Measurements from ENCODE around the gene UPF1. TPM values are rescaled to one million over a fixed set of nuclear protein-coding genes. Genes with fewer than 3 reads are reported as not detected.

Gene UPF1
- polyA plus RNA-seq, 1 of the 3 experiments (the other 2 are of a cell fraction), result 33.3 TPM

DNA sequence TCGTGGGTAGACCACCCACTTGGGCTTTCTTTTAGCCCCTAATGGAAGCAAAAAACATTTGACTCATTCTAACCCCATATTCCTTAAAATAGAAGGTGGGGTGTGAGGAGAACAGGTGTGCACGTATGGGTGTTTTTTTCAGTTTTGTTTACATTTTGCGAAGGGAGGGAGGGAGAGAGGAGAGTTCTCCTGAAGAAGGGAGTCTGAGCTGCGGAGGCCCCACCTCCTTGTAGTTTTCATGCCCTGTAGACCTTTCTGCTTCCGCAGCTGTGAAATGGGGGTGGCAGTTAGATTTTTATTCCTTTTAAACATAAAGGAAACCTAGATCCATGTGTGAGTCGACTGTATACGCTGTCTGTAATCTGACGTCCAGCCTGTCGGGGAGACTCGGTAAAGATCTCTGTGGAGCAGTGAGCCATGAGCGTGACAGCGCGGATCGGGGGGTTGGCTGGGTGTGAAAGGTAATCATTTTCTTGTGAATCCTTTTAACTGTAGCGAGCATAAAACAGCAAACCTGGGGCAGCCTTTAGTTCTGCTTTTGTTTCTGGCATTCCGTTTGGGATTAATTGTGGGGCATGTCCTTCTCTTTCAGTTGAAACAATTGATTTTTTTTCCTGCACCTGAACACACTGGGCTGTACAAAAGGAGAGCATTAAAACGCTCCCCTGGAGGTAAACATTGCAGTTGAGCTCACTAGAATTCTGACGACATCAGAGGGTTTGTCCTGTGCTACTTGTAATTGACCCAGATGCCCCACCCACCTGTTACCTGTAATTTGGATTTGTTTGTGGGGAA lies 2.3 kb downstream of the UPF1 start:
- CTCF ChIA-PET, result interaction anchor here (1.0 to 8.6 kb wide), 5 partner anchors 14 to 240 kb away, joined by 3 to 124 read pairs (median 3); no protein-coding TSS in a partner anchor

GRCh38 chr19:18834644-18834984 lies 2.9 kb downstream of the UPF1 start:
- Histone ChIP-seq H3K9ac (no peak overlapping the region), H3K4me3 (ENCODE audit: low read depth in 2 of 2, low read length in 1 of 2) (peak overlapping the region in 1 of 2 experiments; percentile 89; a peak in 2 of 4 replicates), H3K9me3 (no peaks in the 10 kb centered on the region), H2AFZ (ENCODE audit: low read depth) (no peak overlapping the region), H3K4me2 (peak overlapping the region; percentile 100), H3K9me2 (no peaks in the 10 kb centered on the region), H3K27me3 (ENCODE audit: insufficient read depth) (no peaks in the 10 kb centered on the region), H3K4me1 (ENCODE audit: control insufficient read depth in 1 of 2, insufficient read depth in 2 of 2, low read depth in 1 of 2, low read length in 1 of 2) (peaks cover 10 to 21% of the 10 kb centered on the region in 2 experiments; a peak in 3 of 4 replicates), H4K20me1 (ENCODE audit: insufficient read depth) (peaks cover 73% of the 10 kb centered on the region), H3K36me3 (replicated peaks in 1 of 2; ENCODE audit: control insufficient read depth in 1 of 2, insufficient read depth in 2 of 2, low read length in 1 of 2) (peaks cover 5 to 11% of the 10 kb centered on the region in 2 experiments), H3F3A (replicated peaks; ENCODE audit: insufficient read depth) (no peaks in the 10 kb centered on the region), H3K27ac (ENCODE audit: low read depth in 2 of 2, low read length in 1 of 2) (no peak overlapping the region), H3K79me2 (ENCODE audit: insufficient read depth) (peaks cover 77% of the 10 kb centered on the region)
- ChIA-PET POLR2A (interaction anchor here (0.7 kb wide), 1 partner anchor 22 kb away, joined by 3 read pairs; no protein-coding TSS in a partner anchor), CTCF (interaction anchor here (1.0 to 8.6 kb wide), 3 partner anchors 13 to 241 kb away, joined by 3 to 124 read pairs (median 3); no protein-coding TSS in a partner anchor)
- 89% methylated on average over 4 of the region's 4 CpGs for WGBS (ENCODE audit: low lambda C conversion rate)
- no peak for DNase-seq
- TF ChIP-seq TCF12 (IDR thresholded peaks at IDR 0.05) (no peak), RXRA (IDR thresholded peaks at IDR 0.05; ENCODE audit: borderline replicate concordance, low read depth) (no peak), TEAD4 (IDR thresholded peaks at IDR 0.05; ENCODE audit: borderline replicate concordance, insufficient read depth) (no peak), RFX5 (IDR thresholded peaks at IDR 0.05; ENCODE audit: low read length) (no peak), EZH2phosphoT487 (IDR thresholded peaks at IDR 0.05; ENCODE audit: borderline replicate concordance, low read depth) (no peak), SMC3 (IDR thresholded peaks at IDR 0.05; ENCODE audit: low read depth, low read length) (no peak), FOXJ3 (CRISPR knock-in tag; IDR thresholded peaks at IDR 0.05) (no peak), GATA2 (CRISPR knock-in tag; IDR thresholded peaks at IDR 0.05) (no peak), POLR2AphosphoS5 (IDR thresholded peaks at IDR 0.05; ENCODE audit: low read depth, low read length) (no peak), JUND (IDR thresholded peaks at IDR 0.05) (no peak), NFIC (IDR thresholded peaks at IDR 0.05; ENCODE audit: borderline replicate concordance) (no peak), NRF1 (IDR thresholded peaks at IDR 0.05; ENCODE audit: low read depth, low read length) (no peak), MEF2A (IDR thresholded peaks at IDR 0.05; ENCODE audit: borderline replicate concordance, low read depth) (no peak), RAD21 (IDR thresholded peaks at IDR 0.05; ENCODE audit: low read length) (no peak)
- TF ChIP-seq, protein P1, sequence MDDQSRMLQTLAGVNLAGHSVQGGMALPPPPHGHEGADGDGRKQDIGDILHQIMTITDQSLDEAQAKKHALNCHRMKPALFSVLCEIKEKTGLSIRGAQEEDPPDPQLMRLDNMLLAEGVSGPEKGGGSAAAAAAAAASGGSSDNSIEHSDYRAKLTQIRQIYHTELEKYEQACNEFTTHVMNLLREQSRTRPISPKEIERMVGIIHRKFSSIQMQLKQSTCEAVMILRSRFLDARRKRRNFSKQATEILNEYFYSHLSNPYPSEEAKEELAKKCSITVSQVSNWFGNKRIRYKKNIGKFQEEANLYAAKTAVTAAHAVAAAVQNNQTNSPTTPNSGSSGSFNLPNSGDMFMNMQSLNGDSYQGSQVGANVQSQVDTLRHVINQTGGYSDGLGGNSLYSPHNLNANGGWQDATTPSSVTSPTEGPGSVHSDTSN (IDR thresholded peaks at IDR 0.05), result no peak
- TF ChIP-seq, protein P2, sequence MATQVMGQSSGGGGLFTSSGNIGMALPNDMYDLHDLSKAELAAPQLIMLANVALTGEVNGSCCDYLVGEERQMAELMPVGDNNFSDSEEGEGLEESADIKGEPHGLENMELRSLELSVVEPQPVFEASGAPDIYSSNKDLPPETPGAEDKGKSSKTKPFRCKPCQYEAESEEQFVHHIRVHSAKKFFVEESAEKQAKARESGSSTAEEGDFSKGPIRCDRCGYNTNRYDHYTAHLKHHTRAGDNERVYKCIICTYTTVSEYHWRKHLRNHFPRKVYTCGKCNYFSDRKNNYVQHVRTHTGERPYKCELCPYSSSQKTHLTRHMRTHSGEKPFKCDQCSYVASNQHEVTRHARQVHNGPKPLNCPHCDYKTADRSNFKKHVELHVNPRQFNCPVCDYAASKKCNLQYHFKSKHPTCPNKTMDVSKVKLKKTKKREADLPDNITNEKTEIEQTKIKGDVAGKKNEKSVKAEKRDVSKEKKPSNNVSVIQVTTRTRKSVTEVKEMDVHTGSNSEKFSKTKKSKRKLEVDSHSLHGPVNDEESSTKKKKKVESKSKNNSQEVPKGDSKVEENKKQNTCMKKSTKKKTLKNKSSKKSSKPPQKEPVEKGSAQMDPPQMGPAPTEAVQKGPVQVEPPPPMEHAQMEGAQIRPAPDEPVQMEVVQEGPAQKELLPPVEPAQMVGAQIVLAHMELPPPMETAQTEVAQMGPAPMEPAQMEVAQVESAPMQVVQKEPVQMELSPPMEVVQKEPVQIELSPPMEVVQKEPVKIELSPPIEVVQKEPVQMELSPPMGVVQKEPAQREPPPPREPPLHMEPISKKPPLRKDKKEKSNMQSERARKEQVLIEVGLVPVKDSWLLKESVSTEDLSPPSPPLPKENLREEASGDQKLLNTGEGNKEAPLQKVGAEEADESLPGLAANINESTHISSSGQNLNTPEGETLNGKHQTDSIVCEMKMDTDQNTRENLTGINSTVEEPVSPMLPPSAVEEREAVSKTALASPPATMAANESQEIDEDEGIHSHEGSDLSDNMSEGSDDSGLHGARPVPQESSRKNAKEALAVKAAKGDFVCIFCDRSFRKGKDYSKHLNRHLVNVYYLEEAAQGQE (IDR thresholded peaks at IDR 0.05; ENCODE audit: low read depth, low read length), result no peak

More for the DNA sequence above, 2.3 kb downstream of the UPF1 start:
- peak overlapping the region; percentile 93; the same call in 1 of the 2 replicates for H3K9ac ChIP-seq
- 72% methylated on average over 18 of the region's 18 CpGs for WGBS (ENCODE audit: low lambda C conversion rate)
- H3F3A ChIP-seq (replicated peaks; ENCODE audit: insufficient read depth), result no peaks in the 10 kb centered on the region
- no peak overlapping the region for H2AFZ ChIP-seq (ENCODE audit: low read depth)
- TF ChIP-seq FOSL2 (IDR thresholded peaks at IDR 0.05; ENCODE audit: borderline replicate concordance, low read depth), result no peak
- TF ChIP-seq EZH2phosphoT487 (IDR thresholded peaks at IDR 0.05; ENCODE audit: borderline replicate concordance, low read depth), result no peak
- no peak for TF ChIP-seq NFIC (IDR thresholded peaks at IDR 0.05; ENCODE audit: borderline replicate concordance)
- TF ChIP-seq, protein P3, sequence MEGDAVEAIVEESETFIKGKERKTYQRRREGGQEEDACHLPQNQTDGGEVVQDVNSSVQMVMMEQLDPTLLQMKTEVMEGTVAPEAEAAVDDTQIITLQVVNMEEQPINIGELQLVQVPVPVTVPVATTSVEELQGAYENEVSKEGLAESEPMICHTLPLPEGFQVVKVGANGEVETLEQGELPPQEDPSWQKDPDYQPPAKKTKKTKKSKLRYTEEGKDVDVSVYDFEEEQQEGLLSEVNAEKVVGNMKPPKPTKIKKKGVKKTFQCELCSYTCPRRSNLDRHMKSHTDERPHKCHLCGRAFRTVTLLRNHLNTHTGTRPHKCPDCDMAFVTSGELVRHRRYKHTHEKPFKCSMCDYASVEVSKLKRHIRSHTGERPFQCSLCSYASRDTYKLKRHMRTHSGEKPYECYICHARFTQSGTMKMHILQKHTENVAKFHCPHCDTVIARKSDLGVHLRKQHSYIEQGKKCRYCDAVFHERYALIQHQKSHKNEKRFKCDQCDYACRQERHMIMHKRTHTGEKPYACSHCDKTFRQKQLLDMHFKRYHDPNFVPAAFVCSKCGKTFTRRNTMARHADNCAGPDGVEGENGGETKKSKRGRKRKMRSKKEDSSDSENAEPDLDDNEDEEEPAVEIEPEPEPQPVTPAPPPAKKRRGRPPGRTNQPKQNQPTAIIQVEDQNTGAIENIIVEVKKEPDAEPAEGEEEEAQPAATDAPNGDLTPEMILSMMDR (IDR thresholded peaks at IDR 0.05), result no peak
- TF ChIP-seq TAF1 (IDR thresholded peaks at IDR 0.05; ENCODE audit: borderline replicate concordance, low read depth, low read length), result no peak
- no peak for TF ChIP-seq MXI1 (IDR thresholded peaks at IDR 0.05; ENCODE audit: low read depth, low read length)
- POLR2A ChIA-PET, result interaction anchor here (0.7 kb wide), 1 partner anchor 22 kb away, joined by 3 read pairs; no protein-coding TSS in a partner anchor
- peaks cover 10 to 18% of the 10 kb centered on the region in 2 experiments; a peak in 3 of 4 replicates for H3K4me1 ChIP-seq (ENCODE audit: control insufficient read depth in 1 of 2, insufficient read depth in 2 of 2, low read depth in 1 of 2, low read length in 1 of 2)
- H3K4me2 ChIP-seq, result peak overlapping the region; percentile 100
- H3K9me3 ChIP-seq, result no peaks in the 10 kb centered on the region
- no peaks in the 10 kb centered on the region for H3K9me2 ChIP-seq
- H3K79me2 ChIP-seq (ENCODE audit: insufficient read depth), result peaks cover 72% of the 10 kb centered on the region
- H4K20me1 ChIP-seq (ENCODE audit: insufficient read depth), result peaks cover 68% of the 10 kb centered on the region
- no peak overlapping the region for H3K27ac ChIP-seq (ENCODE audit: low read depth in 2 of 2, low read length in 1 of 2)
- no peak for DNase-seq
- H3K27me3 ChIP-seq (ENCODE audit: insufficient read depth), result no peaks in the 10 kb centered on the region
- peaks cover 5 to 11% of the 10 kb centered on the region in 2 experiments for H3K36me3 ChIP-seq (replicated peaks in 1 of 2; ENCODE audit: control insufficient read depth in 1 of 2, insufficient read depth in 2 of 2, low read length in 1 of 2)
- peak overlapping the region; percentile 83 to 89 for H3K4me3 ChIP-seq (ENCODE audit: low read depth in 2 of 2, low read length in 1 of 2)

Data from SK-N-SH (cell line).